ENCODE results near the gene PCNX2.

- TF ChIP-seq CTCF (optimal IDR thresholded peaks at IDR 0.05 in 1 of 3, IDR thresholded peaks at IDR 0.05 in 1 of 3, conservative IDR thresholded peaks at IDR 0.05 in 1 of 3; ENCODE audit: extremely low read depth in 1 of 3, insufficient read depth in 2 of 3, low read length in 3 of 3) (no peak), EZH2 (IDR thresholded peaks at IDR 0.05; ENCODE audit: low read length) (no peak)
Observed at GRCh38 chr1:233088613-233089012, 206.9 kb downstream of the PCNX2 start.
